Measurements from ENCODE around the gene PAX5. TPM values are rescaled to one million over a fixed set of nuclear protein-coding genes. Genes with fewer than 3 reads are reported as not detected.

Gene PAX5
- total and polyA plus RNA-seq, 2 donors, result 0.38 to 1.6 TPM

DNA sequence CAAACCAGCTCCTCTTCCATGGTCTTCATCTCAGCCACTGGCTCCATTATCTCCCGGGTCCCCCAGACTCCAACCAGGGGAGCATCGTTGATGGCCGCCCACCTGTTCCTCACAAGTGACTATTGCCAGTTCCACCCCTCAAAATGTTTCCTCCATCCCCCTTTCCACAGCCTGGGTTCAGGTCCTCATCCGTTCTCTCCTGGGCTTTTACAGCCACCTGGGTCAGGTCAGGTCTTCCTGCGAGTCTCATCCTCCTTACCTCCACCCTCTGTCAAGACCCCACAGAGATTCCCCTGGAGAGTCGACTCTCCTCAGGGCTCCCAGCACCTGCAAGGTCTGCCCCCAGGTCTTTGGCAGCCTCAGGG is 133.2 kb downstream of the PAX5 start:
- Histone ChIP-seq H3K4me1 (ENCODE audit: control insufficient read depth in 2 of 2, insufficient read depth in 2 of 2, low read length in 2 of 2) (no peaks in the 10 kb centered on the region), H3K4me3 (ENCODE audit: low read length in 2 of 2) (no peak overlapping the region), H3K9me3 (ENCODE audit: control insufficient read depth in 2 of 2, insufficient read depth in 1 of 2, low read length in 1 of 2) (no peaks in the 10 kb centered on the region), H3K36me3 (ENCODE audit: control insufficient read depth in 2 of 2, insufficient read depth in 2 of 2, low read length in 1 of 2) (no peaks in the 10 kb centered on the region), H3K27ac (ENCODE audit: low read depth in 1 of 2, low read length in 1 of 2) (no peak overlapping the region), H3K27me3 (ENCODE audit: control insufficient read depth in 2 of 2, insufficient read depth in 1 of 2, low read length in 1 of 2) (peaks cover 0 to 23% of the 10 kb centered on the region in 2 donors)
- WGBS, result 88% methylated on average over 6 of the region's 6 CpGs
- no peak for DNase-seq (ENCODE audit: low read depth in 6 of 9, low spot score in 9 of 9)

DNA sequence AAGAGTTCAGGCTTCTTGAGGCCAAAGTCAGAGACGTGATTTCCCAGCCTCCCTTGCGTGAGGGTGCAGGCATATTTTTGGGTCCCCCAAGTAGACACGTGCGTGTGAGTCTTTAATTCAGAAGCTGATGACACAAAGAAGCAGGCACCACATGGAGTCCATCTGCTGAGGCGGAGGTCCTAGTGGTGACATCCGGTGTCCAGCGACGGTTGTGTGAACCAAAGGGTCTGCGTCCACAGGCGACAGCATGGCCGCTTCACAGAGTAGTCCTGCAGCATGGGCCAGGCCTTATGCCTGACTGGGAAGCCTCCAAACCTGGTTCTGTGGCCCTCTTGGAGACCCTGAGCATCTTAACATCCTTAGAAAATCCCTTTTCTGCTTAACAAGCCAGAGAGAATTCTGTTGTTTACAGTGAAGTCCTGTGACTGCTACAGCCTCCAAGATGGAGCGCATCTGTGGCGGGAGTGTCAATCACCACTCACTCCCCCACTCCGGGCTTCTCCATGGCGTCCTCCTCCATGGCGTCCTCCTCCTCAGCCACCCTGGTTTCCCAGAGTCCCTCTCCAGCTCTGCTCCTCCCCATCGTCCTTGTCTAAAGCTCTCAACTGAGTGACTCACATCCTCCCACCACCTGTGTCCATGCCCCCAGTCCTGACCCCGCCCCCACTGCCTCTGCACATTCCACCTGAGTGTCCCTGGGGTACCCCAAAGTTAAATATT is 133.8 kb downstream of the PAX5 start:
- Histone ChIP-seq H3K36me3 (ENCODE audit: control insufficient read depth in 2 of 2, insufficient read depth in 2 of 2, low read length in 1 of 2) (no peaks in the 10 kb centered on the region), H3K4me3 (ENCODE audit: low read length in 2 of 2) (no peak overlapping the region), H3K9me3 (ENCODE audit: control insufficient read depth in 2 of 2, insufficient read depth in 1 of 2, low read length in 1 of 2) (no peaks in the 10 kb centered on the region), H3K27ac (ENCODE audit: low read depth in 1 of 2, low read length in 1 of 2) (no peak overlapping the region), H3K4me1 (ENCODE audit: control insufficient read depth in 2 of 2, insufficient read depth in 2 of 2, low read length in 2 of 2) (no peaks in the 10 kb centered on the region), H3K27me3 (ENCODE audit: control insufficient read depth in 2 of 2, insufficient read depth in 1 of 2, low read length in 1 of 2) (peaks cover 0 to 20% of the 10 kb centered on the region in 2 donors)
- WGBS, result 92% methylated on average over 18 of the region's 18 CpGs
- no peak for DNase-seq (ENCODE audit: low read depth in 6 of 9, low spot score in 9 of 9)

DNA sequence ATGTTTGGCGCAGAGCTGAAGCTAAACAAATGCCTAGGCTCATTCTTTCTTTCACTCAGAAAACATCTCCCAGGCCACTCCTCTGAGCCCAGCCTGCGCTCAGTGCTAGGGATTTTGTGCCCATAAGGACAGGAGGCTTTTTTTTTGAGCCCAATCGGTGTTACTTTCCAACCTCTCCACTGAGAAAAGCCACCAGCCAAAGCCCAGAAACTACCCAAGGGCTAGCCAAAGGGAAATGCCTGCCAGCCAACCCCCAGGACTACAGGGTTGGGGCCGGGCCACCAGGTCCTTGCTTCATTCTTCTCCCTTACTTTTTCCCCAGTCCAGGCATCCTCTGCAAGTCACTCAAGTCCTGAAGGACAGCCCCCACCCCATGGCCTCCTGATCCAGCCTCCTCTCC is 134.7 kb downstream of the PAX5 start:
- Histone ChIP-seq H3K27ac (ENCODE audit: low read depth in 1 of 2, low read length in 1 of 2) (no peak overlapping the region), H3K36me3 (ENCODE audit: control insufficient read depth in 2 of 2, insufficient read depth in 2 of 2, low read length in 1 of 2) (no peaks in the 10 kb centered on the region), H3K4me3 (ENCODE audit: low read length in 2 of 2) (no peak overlapping the region), H3K27me3 (ENCODE audit: control insufficient read depth in 2 of 2, insufficient read depth in 1 of 2, low read length in 1 of 2) (peaks cover 0 to 16% of the 10 kb centered on the region in 2 donors), H3K4me1 (ENCODE audit: control insufficient read depth in 2 of 2, insufficient read depth in 2 of 2, low read length in 2 of 2) (no peaks in the 10 kb centered on the region), H3K9me3 (ENCODE audit: control insufficient read depth in 2 of 2, insufficient read depth in 1 of 2, low read length in 1 of 2) (no peaks in the 10 kb centered on the region)
- 96% methylated on average over 4 of the region's 4 CpGs for WGBS
- DNase-seq (ENCODE audit: low read depth in 6 of 9, low spot score in 9 of 9), result no peak

DNA sequence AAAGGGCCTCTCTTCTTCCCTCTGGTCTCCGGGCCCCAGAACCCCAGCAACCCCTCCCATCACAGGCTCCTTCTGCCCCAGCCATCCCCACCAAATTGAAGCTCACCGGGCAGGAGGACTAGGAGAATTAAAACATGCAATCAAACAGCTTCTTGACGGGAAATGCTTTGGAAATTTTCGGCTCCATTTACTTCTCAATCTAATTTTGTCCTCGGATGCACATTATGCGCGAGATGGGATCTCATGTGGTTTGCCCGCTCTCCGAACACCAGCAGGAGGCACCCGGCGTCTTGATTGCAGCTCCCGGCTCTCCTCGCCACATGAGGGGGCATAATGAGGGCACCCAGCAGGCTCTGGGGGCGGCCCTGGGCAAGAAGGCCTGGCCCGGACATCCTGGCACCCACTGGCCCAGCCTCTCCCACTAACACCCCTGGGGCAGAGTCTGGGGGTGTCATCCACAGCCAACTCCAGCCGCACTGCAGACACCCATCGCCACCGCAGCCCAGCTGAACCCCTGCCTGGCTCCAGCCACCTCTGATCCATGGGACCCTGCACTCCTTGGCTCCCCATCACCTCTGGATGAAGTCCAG is 135.5 kb downstream of the PAX5 start:
- 90% methylated on average over 18 of the region's 18 CpGs for WGBS
- H3K27ac ChIP-seq (ENCODE audit: low read depth in 1 of 2, low read length in 1 of 2), result no peak overlapping the region
- no peaks in the 10 kb centered on the region for H3K9me3 ChIP-seq (ENCODE audit: control insufficient read depth in 2 of 2, insufficient read depth in 1 of 2, low read length in 1 of 2)
- no peaks in the 10 kb centered on the region for H3K4me1 ChIP-seq (ENCODE audit: control insufficient read depth in 2 of 2, insufficient read depth in 2 of 2, low read length in 2 of 2)
- no peaks in the 10 kb centered on the region for H3K36me3 ChIP-seq (ENCODE audit: control insufficient read depth in 2 of 2, insufficient read depth in 2 of 2, low read length in 1 of 2)
- H3K4me3 ChIP-seq (ENCODE audit: low read length in 2 of 2), result no peak overlapping the region
- no peak for DNase-seq (ENCODE audit: low read depth in 6 of 9, low spot score in 9 of 9)
- peaks cover 0 to 15% of the 10 kb centered on the region in 2 donors for H3K27me3 ChIP-seq (ENCODE audit: control insufficient read depth in 2 of 2, insufficient read depth in 1 of 2, low read length in 1 of 2)

DNA sequence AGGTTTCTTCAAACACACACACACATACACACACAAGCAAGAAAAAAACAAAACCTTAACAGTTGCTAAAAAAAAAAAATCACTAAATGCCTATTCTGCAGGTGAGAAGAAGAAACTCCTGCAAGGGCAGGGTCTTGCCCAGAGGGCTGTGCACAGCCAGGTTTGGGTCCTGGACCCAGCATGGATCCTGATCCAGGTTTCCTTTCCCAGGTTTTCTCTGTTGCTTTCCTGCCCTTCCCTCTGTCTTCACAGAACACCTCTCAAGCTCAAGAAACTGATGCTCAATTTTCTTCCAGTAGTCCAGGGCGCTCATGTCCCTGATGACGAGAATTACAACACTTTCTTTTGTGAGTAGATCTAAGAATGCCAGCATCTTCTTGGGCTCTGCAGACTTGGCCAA is 136.6 kb downstream of the PAX5 start:
- Histone ChIP-seq H3K36me3 (ENCODE audit: control insufficient read depth in 2 of 2, insufficient read depth in 2 of 2, low read length in 1 of 2) (no peaks in the 10 kb centered on the region), H3K4me1 (ENCODE audit: control insufficient read depth in 2 of 2, insufficient read depth in 2 of 2, low read length in 2 of 2) (no peaks in the 10 kb centered on the region), H3K4me3 (ENCODE audit: low read length in 2 of 2) (no peak overlapping the region), H3K9me3 (ENCODE audit: control insufficient read depth in 2 of 2, insufficient read depth in 1 of 2, low read length in 1 of 2) (no peaks in the 10 kb centered on the region), H3K27me3 (ENCODE audit: control insufficient read depth in 2 of 2, insufficient read depth in 1 of 2, low read length in 1 of 2) (peaks cover 0 to 13% of the 10 kb centered on the region in 2 donors), H3K27ac (ENCODE audit: low read depth in 1 of 2, low read length in 1 of 2) (no peak overlapping the region)
- WGBS, result 73% methylated on average over 2 of the region's 2 CpGs
- no peak for DNase-seq (ENCODE audit: low read depth in 6 of 9, low spot score in 9 of 9)

DNA sequence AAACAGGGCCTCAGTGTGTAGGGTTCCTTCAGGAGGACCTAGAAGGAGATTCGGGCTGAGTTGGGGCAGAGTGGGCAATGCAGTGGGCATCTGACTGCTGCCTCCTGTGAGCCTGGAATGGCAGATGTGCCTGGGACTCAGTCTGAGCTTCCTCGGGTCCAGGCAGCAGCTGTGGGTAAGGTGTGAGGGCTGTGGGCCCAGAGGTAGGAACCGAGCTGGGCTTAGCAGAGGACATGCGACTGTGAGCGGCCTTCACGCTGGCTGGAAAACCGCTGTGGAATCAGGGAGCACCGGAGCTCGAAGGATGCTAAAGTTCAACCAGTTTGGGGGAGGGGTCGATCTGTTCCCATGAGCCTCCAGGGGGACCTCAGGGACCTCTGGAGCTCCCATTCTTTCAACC is 137.0 kb downstream of the PAX5 start:
- no peaks in the 10 kb centered on the region for H3K4me1 ChIP-seq (ENCODE audit: control insufficient read depth in 2 of 2, insufficient read depth in 2 of 2, low read length in 2 of 2)
- H3K4me3 ChIP-seq (ENCODE audit: low read length in 2 of 2), result no peak overlapping the region
- no peaks in the 10 kb centered on the region for H3K36me3 ChIP-seq (ENCODE audit: control insufficient read depth in 2 of 2, insufficient read depth in 2 of 2, low read length in 1 of 2)
- DNase-seq (ENCODE audit: low read depth in 6 of 9, low spot score in 9 of 9), result no peak
- H3K27me3 ChIP-seq (ENCODE audit: control insufficient read depth in 2 of 2, insufficient read depth in 1 of 2, low read length in 1 of 2), result peaks cover 0 to 13% of the 10 kb centered on the region in 2 donors
- H3K27ac ChIP-seq (ENCODE audit: low read depth in 1 of 2, low read length in 1 of 2), result no peak overlapping the region
- 89% methylated on average over 10 of the region's 10 CpGs for WGBS
- no peaks in the 10 kb centered on the region for H3K9me3 ChIP-seq (ENCODE audit: control insufficient read depth in 2 of 2, insufficient read depth in 1 of 2, low read length in 1 of 2)

DNA sequence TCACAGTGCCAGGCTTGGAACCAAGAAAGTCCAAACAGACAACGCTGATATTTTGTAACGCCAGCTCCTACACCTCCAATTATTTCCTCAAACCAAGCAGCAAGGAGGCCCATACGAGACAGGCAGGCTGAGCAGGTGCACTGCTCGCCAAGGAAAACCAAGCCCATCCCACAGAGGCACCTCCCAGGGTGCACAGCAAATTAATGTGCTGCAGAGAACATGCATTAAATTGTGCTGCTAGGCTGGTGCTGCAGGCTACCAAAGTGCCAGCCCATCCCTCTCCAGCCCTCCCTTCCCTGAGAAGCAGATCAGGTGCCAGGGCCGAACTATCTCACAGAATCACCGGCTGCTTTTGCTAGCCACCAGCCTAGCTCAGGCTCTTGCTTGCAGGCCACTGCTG is 137.8 kb downstream of the PAX5 start:
- H3K27me3 ChIP-seq (ENCODE audit: control insufficient read depth in 2 of 2, insufficient read depth in 1 of 2, low read length in 1 of 2), result peaks cover 0 to 13% of the 10 kb centered on the region in 2 donors

DNA sequence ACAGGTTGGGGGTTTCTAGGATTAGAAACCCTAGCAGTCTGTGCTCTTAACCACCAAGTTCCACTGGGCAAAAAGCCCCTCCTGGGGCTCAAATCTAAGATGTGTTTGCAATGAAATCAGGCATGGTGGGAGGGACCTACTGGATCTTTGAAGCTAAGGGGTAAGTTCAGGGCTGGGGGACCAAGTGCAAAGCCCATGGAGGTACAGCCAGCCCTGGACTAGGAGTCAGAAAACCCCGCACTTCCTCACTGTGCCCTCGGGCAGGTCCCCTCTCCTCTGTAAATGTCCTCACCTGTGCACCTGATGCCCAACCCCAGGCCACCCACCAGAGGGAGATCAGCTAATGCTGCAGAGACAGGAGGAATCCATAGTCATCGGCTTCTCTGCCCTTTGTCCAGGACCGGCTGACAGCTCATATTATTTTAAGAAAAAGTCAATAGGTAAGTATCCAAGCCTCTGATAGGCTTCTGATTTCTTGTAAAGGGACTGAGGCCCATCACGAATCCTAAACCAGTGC is 138.3 kb downstream of the PAX5 start:
- Histone ChIP-seq H3K9me3 (ENCODE audit: control insufficient read depth in 2 of 2, insufficient read depth in 1 of 2, low read length in 1 of 2) (no peaks in the 10 kb centered on the region), H3K4me1 (ENCODE audit: control insufficient read depth in 2 of 2, insufficient read depth in 2 of 2, low read length in 2 of 2) (no peaks in the 10 kb centered on the region), H3K27me3 (ENCODE audit: control insufficient read depth in 2 of 2, insufficient read depth in 1 of 2, low read length in 1 of 2) (peaks cover 0 to 14% of the 10 kb centered on the region in 2 donors), H3K36me3 (ENCODE audit: control insufficient read depth in 2 of 2, insufficient read depth in 2 of 2, low read length in 1 of 2) (no peaks in the 10 kb centered on the region), H3K27ac (ENCODE audit: low read depth in 1 of 2, low read length in 1 of 2) (no peak overlapping the region), H3K4me3 (ENCODE audit: low read length in 2 of 2) (no peak overlapping the region)
- DNase-seq (ENCODE audit: low read depth in 6 of 9, low spot score in 9 of 9), result no peak
- 82% methylated on average over 5 of the region's 5 CpGs for WGBS

More for the DNA sequence above, 137.8 kb downstream of the PAX5 start:
- Histone ChIP-seq H3K27ac (ENCODE audit: low read depth in 1 of 2, low read length in 1 of 2) (no peak overlapping the region), H3K4me1 (ENCODE audit: control insufficient read depth in 2 of 2, insufficient read depth in 2 of 2, low read length in 2 of 2) (no peaks in the 10 kb centered on the region), H3K9me3 (ENCODE audit: control insufficient read depth in 2 of 2, insufficient read depth in 1 of 2, low read length in 1 of 2) (no peaks in the 10 kb centered on the region), H3K36me3 (ENCODE audit: control insufficient read depth in 2 of 2, insufficient read depth in 2 of 2, low read length in 1 of 2) (no peaks in the 10 kb centered on the region), H3K4me3 (ENCODE audit: low read length in 2 of 2) (no peak overlapping the region)
- 91% methylated on average over 6 of the region's 6 CpGs for WGBS
- DNase-seq (ENCODE audit: low read depth in 6 of 9, low spot score in 9 of 9), result no peak

DNA sequence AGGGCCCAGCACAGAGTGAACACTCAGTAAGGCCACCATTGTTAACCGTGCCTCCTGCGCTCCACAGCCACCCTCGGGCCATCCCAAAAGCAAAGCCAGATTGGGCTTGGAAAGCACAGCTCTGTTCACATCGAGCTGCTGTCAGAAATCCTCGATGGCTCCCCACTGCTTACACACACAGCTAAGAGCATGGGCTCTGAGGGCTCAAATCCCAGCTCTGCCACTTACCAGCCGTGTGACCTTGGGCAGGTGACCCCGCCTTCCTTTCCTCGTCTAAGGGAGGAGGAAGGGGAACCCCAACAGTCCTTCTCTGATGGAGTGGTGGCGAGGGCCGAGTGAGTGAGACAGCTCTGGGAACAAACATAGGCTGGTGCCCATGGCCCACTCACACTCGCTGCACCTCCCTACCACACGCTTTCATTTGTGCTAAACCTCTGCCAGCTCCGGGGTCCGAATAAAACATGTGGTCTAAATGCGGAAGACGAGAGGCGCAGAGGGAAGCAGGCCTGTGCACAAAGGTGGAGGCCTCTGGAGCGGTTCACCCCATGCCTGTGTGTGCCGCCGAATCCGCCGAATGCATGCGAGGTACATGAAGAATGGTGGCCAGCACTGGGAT is 139.3 kb downstream of the PAX5 start:
- Histone ChIP-seq H3K4me1 (ENCODE audit: control insufficient read depth in 2 of 2, insufficient read depth in 2 of 2, low read length in 2 of 2) (no peaks in the 10 kb centered on the region), H3K36me3 (ENCODE audit: control insufficient read depth in 2 of 2, insufficient read depth in 2 of 2, low read length in 1 of 2) (no peaks in the 10 kb centered on the region), H3K27ac (ENCODE audit: low read depth in 1 of 2, low read length in 1 of 2) (no peak overlapping the region), H3K9me3 (ENCODE audit: control insufficient read depth in 2 of 2, insufficient read depth in 1 of 2, low read length in 1 of 2) (no peaks in the 10 kb centered on the region), H3K4me3 (ENCODE audit: low read length in 2 of 2) (no peak overlapping the region), H3K27me3 (ENCODE audit: control insufficient read depth in 2 of 2, insufficient read depth in 1 of 2, low read length in 1 of 2) (peaks cover 0 to 14% of the 10 kb centered on the region in 2 donors)
- DNase-seq (ENCODE audit: low read depth in 6 of 9, low spot score in 9 of 9), result no peak
- 96% methylated on average over 23 of the region's 23 CpGs for WGBS
